H1 (cell line): Measurements from ENCODE around the gene LDLRAP1. TPM values are rescaled to one million over a fixed set of nuclear protein-coding genes. Genes with fewer than 3 reads are reported as not detected.

Experiments
- CHD7 ChIP-seq: fragments of 300-600 bp; sonication (generic); IDR thresholded peaks from 2 replicates; pipeline ENCODE4 v1.7.1; 2012; ENCODE audit warnings: low read length, moderate library complexity, mild to moderate bottlenecking, inconsistent platforms; ENCODE audit not compliant: insufficient replicate concordance
- SIX5 ChIP-seq: IDR thresholded peaks from 2 replicates; pipeline ENCODE4 v1.6.1; 2011; ENCODE audit warnings: mild to moderate bottlenecking, low read depth, low read length
- SP2 ChIP-seq: IDR thresholded peaks from 2 replicates; pipeline ENCODE4 v1.6.1; 2012; ENCODE audit warnings: mild to moderate bottlenecking, low read length, inconsistent platforms
- polyA plus RNA-seq, 7 experiments: library from polyadenylated mRNA; depleted of rRNA in 3 of 7; stranded (reverse) in 5 of 7; unstranded in 2 of 7; fragments of >200 nt in 5 of 7; fragments of 200-250 nt in 2 of 7; gene quantifications; 1 replicate in 5 of 7; 2 replicates in 1 of 7; 4 replicates in 1 of 7; pipeline versions ENCODE4 v1.2.1 to v1.2.3, GENCODE V29; 2011 to 2013; ENCODE audit warnings: missing spikeins in 2 of 7, mixed read lengths in 2 of 7
- total RNA-seq: library from RNA; stranded (reverse); fragmentation: NEBNext Ultra II Directional; extraction: Animal tissue kit (Norgen Biotek cat#: 25700); gene quantifications from 2 replicates; pipeline ENCODE4 v1.2.1, GENCODE V29; 2021

LDLRAP1 gene
- total and polyA plus RNA-seq, 2 of the 8 experiments (the other 6 are each of a cell fraction or from before 2014, with no cell fraction given): 12.8 to 13.2 TPM

- TF ChIP-seq CHD7 (no peak), SIX5 (no peak), SP2 (no peak)
Observed at GRCh38 chr1:25575191-25575590, 31.8 kb downstream of the LDLRAP1 start (continued).
